Activated naive CD8-positive, alpha-beta T cell treated with anti-CD3 and anti-CD28 coated beads, Interleukin-2, amount 50 U/mL, for 24 hours (primary cell): ENCODE data around the gene ZFPM1.
A peak's percentile ranks its signal among the peaks of the same experiment; 100 is the strongest.

Source experiments
- ATAC-seq: fragments of 150-1000 bp; cut with Tn5 transposase; one replicate; pipeline ENCODE4 v1.10.0; 2021
- DNase-seq: peaks from one replicate; pipeline ENCODE4 v3.0.0; 2021
- H3K27ac Mint-ChIP-seq: one replicate; pipeline ENCODE4 v1.8.0; 2021; ENCODE audit warnings: mild to moderate bottlenecking, mixed read lengths
- H3K27me3 Mint-ChIP-seq: one replicate; pipeline ENCODE4 v1.8.0; 2021; ENCODE audit warnings: mixed read lengths
- H3K36me3 Mint-ChIP-seq: one replicate; pipeline ENCODE4 v1.8.0; 2021; ENCODE audit warnings: low read depth, mixed read lengths
- H3K4me1 Mint-ChIP-seq: one replicate; pipeline ENCODE4 v1.8.0; 2021; ENCODE audit warnings: mixed read lengths
- H3K4me3 Mint-ChIP-seq: one replicate; pipeline ENCODE4 v1.8.0; 2021; ENCODE audit warnings: mild to moderate bottlenecking, moderate library complexity, mixed read lengths
- H3K9me3 Mint-ChIP-seq: one replicate; pipeline ENCODE4 v1.8.0; 2021; ENCODE audit warnings: mixed read lengths

ZFPM1 gene

GRCh38 chr16:88543230-88543813, 90.2 kb downstream of the ZFPM1 start:
- DNase-seq (no peak), ATAC-seq (no peak)
- no peak overlapping the region for H3K4me3 Mint-ChIP-seq
- H3K27ac Mint-ChIP-seq, result no peak overlapping the region
- peaks cover 18% of the 10 kb centered on the region for H3K9me3 Mint-ChIP-seq
- H3K27me3 Mint-ChIP-seq, result peaks cover 4% of the 10 kb centered on the region
- peaks cover 7% of the 10 kb centered on the region for H3K36me3 Mint-ChIP-seq
- no peaks in the 10 kb centered on the region for H3K4me1 Mint-ChIP-seq

GRCh38 chr16:88545781-88546180, 92.7 kb downstream of the ZFPM1 start:
- DNase-seq (no peak), ATAC-seq (no peak)
- Mint-ChIP-seq H3K4me1 (peaks cover 14% of the 10 kb centered on the region), H3K27ac (no peak overlapping the region), H3K27me3 (peaks cover 4% of the 10 kb centered on the region), H3K36me3 (peaks cover 7% of the 10 kb centered on the region), H3K4me3 (no peak overlapping the region), H3K9me3 (peaks cover 18% of the 10 kb centered on the region)

- DNase-seq (no peak), ATAC-seq (no peak)
- H3K27me3 Mint-ChIP-seq, result peaks cover 4% of the 10 kb centered on the region
- peaks cover 16% of the 10 kb centered on the region for H3K4me1 Mint-ChIP-seq
- H3K9me3 Mint-ChIP-seq, result peaks cover 8% of the 10 kb centered on the region
- H3K27ac Mint-ChIP-seq, result no peak overlapping the region
- H3K4me3 Mint-ChIP-seq, result no peak overlapping the region
- H3K36me3 Mint-ChIP-seq, result peaks cover 4% of the 10 kb centered on the region
Observed at GRCh38 chr16:88548131-88548874, 95.2 kb downstream of the ZFPM1 start.

- peaks cover 1% of the 10 kb centered on the region for H3K9me3 Mint-ChIP-seq
- H3K36me3 Mint-ChIP-seq, result no peaks in the 10 kb centered on the region
- H3K27me3 Mint-ChIP-seq, result peaks cover 4% of the 10 kb centered on the region
- H3K4me3 Mint-ChIP-seq, result no peak overlapping the region
- DNase-seq (no peak), ATAC-seq (no peak)
- peaks cover 16% of the 10 kb centered on the region for H3K4me1 Mint-ChIP-seq
- H3K27ac Mint-ChIP-seq, result no peak overlapping the region
Observed at GRCh38 chr16:88548985-88549384, 95.9 kb downstream of the ZFPM1 start.

- H3K27ac Mint-ChIP-seq, result peak overlapping the region; percentile 22
- ATAC-seq (peak; percentile 9), DNase-seq (no peak)
- peak overlapping the region; percentile 40 for H3K4me3 Mint-ChIP-seq
- H3K36me3 Mint-ChIP-seq, result no peaks in the 10 kb centered on the region
- H3K4me1 Mint-ChIP-seq, result peaks cover 16% of the 10 kb centered on the region
- H3K27me3 Mint-ChIP-seq, result peaks cover 4% of the 10 kb centered on the region
- no peaks in the 10 kb centered on the region for H3K9me3 Mint-ChIP-seq
Observed at GRCh38 chr16:88549671-88550245, 96.7 kb downstream of the ZFPM1 start.

- Mint-ChIP-seq H3K27ac (peak overlapping the region; percentile 22), H3K9me3 (no peaks in the 10 kb centered on the region), H3K4me3 (peak overlapping the region; percentile 40), H3K27me3 (peaks cover 4% of the 10 kb centered on the region), H3K36me3 (no peaks in the 10 kb centered on the region), H3K4me1 (peaks cover 16% of the 10 kb centered on the region)
- DNase-seq, result no peak
- peak; percentile 34 for ATAC-seq
Observed at GRCh38 chr16:88550246-88550661, 97.2 kb downstream of the ZFPM1 start.

GRCh38 chr16:88552166-88552565, 99.1 kb downstream of the ZFPM1 start:
- H3K4me3 Mint-ChIP-seq, result no peak overlapping the region
- H3K27me3 Mint-ChIP-seq, result peaks cover 3% of the 10 kb centered on the region
- DNase-seq (no peak), ATAC-seq (no peak)
- no peak overlapping the region for H3K27ac Mint-ChIP-seq
- H3K4me1 Mint-ChIP-seq, result peaks cover 16% of the 10 kb centered on the region
- no peaks in the 10 kb centered on the region for H3K36me3 Mint-ChIP-seq
- H3K9me3 Mint-ChIP-seq, result no peaks in the 10 kb centered on the region

- DNase-seq (no peak), ATAC-seq (no peak)
- no peaks in the 10 kb centered on the region for H3K36me3 Mint-ChIP-seq
- H3K4me1 Mint-ChIP-seq, result peaks cover 16% of the 10 kb centered on the region
- H3K27ac Mint-ChIP-seq, result no peak overlapping the region
- no peak overlapping the region for H3K4me3 Mint-ChIP-seq
- peaks cover 5% of the 10 kb centered on the region for H3K27me3 Mint-ChIP-seq
- H3K9me3 Mint-ChIP-seq, result no peaks in the 10 kb centered on the region
Observed at GRCh38 chr16:88552815-88553214, 99.7 kb downstream of the ZFPM1 start.

- DNase-seq, result no peak
- Mint-ChIP-seq H3K27me3 (peaks cover 5% of the 10 kb centered on the region), H3K4me1 (peaks cover 16% of the 10 kb centered on the region), H3K36me3 (no peaks in the 10 kb centered on the region), H3K27ac (no peak overlapping the region), H3K9me3 (no peaks in the 10 kb centered on the region), H3K4me3 (no peak overlapping the region)
- no peak for ATAC-seq
Observed at GRCh38 chr16:88553739-88554138, 100.7 kb downstream of the ZFPM1 start.

GRCh38 chr16:88554711-88555264, 101.7 kb downstream of the ZFPM1 start:
- no peak for ATAC-seq
- Mint-ChIP-seq H3K4me3 (no peak overlapping the region), H3K27ac (no peak overlapping the region), H3K9me3 (no peaks in the 10 kb centered on the region), H3K36me3 (no peaks in the 10 kb centered on the region), H3K27me3 (peaks cover 5% of the 10 kb centered on the region), H3K4me1 (peaks cover 9% of the 10 kb centered on the region)
- DNase-seq, result no peak

- DNase-seq, result no peak
- H3K27me3 Mint-ChIP-seq, result peaks cover 7% of the 10 kb centered on the region
- H3K36me3 Mint-ChIP-seq, result no peaks in the 10 kb centered on the region
- no peaks in the 10 kb centered on the region for H3K4me1 Mint-ChIP-seq
- H3K27ac Mint-ChIP-seq, result no peak overlapping the region
- no peak overlapping the region for H3K4me3 Mint-ChIP-seq
- ATAC-seq, result no peak
- H3K9me3 Mint-ChIP-seq, result no peaks in the 10 kb centered on the region
Observed at GRCh38 chr16:88556294-88556988, 103.4 kb downstream of the ZFPM1 start.

GRCh38 chr16:88558457-88559442, 105.7 kb downstream of the ZFPM1 start:
- Mint-ChIP-seq H3K9me3 (no peaks in the 10 kb centered on the region), H3K36me3 (no peaks in the 10 kb centered on the region), H3K27ac (no peak overlapping the region), H3K4me1 (peaks cover 3% of the 10 kb centered on the region), H3K27me3 (peaks cover 7% of the 10 kb centered on the region), H3K4me3 (no peak overlapping the region)
- no peak for ATAC-seq
- DNase-seq, result no peak

GRCh38 chr16:88560714-88561484, 107.8 kb downstream of the ZFPM1 start:
- peaks cover 7% of the 10 kb centered on the region for H3K27me3 Mint-ChIP-seq
- no peak overlapping the region for H3K4me3 Mint-ChIP-seq
- no peaks in the 10 kb centered on the region for H3K9me3 Mint-ChIP-seq
- no peak for DNase-seq
- H3K4me1 Mint-ChIP-seq, result peaks cover 7% of the 10 kb centered on the region
- H3K36me3 Mint-ChIP-seq, result no peaks in the 10 kb centered on the region
- ATAC-seq, result peak; percentile 26
- no peak overlapping the region for H3K27ac Mint-ChIP-seq
